Heart right ventricle (tissue), 16 donors: ENCODE results near the gene RIMBP2. TPM values are rescaled to one million over a fixed set of nuclear protein-coding genes. Genes with fewer than 3 reads are reported as not detected.
"Not testable (repeated sequence)": the region's sequence is repeated elsewhere in the genome, so short reads cannot be mapped to it uniquely, and the experiment has no call there.

Source experiments
- ATAC-seq, 8 donors: fragments of 200-7000 bp; cut with Tn5 transposase; one replicate each; pipeline ENCODE4 v1.9.1; 2020; ENCODE audit warnings: mild to moderate bottlenecking in 8 of 8, moderate library complexity in 8 of 8, moderate number of reproducible peaks in 1 of 8
- DNase-seq, 2 donors: peaks; one replicate each; pipeline ENCODE4 v3.0.0-alpha.2; 2020
- H3K27ac ChIP-seq, 10 donors: fragments of 200-600 bp; sonication (generic) in 2 of 10; one replicate each; pipeline versions ENCODE4 v1.5.0 to v1.8.0; 2020 to 2022; ENCODE audit warnings: mild to moderate bottlenecking in 3 of 10
- H3K27me3 ChIP-seq, 7 donors: fragments of 200-600 bp; one replicate each; pipeline ENCODE4 v1.8.0; 2021 to 2022; ENCODE audit warnings: mild to moderate bottlenecking in 2 of 7
- H3K36me3 ChIP-seq, 9 donors: fragments of 200-600 bp; sonication (generic) in 1 of 9; one replicate each; pipeline versions ENCODE4 v1.5.0 to v1.8.0; 2020 to 2022; ENCODE audit warnings: mild to moderate bottlenecking in 2 of 9
- H3K4me1 ChIP-seq, 9 donors: fragments of 200-600 bp; sonication (generic) in 1 of 9; one replicate each; pipeline versions ENCODE4 v1.5.0 to v1.8.0; 2020 to 2022; ENCODE audit warnings: mild to moderate bottlenecking in 4 of 9
- H3K4me3 ChIP-seq, 10 donors: fragments of 200-600 bp; sonication (generic) in 2 of 10; one replicate each; pipeline versions ENCODE4 v1.5.0 to v1.8.0; 2020 to 2022; ENCODE audit warnings: mild to moderate bottlenecking in 7 of 10, moderate library complexity in 2 of 10
- H3K9me3 ChIP-seq, 11 donors: fragments of 200-600 bp in 10 of 11; sonication (generic) in 2 of 11; one replicate each; pipeline versions ENCODE4 v1.5.0 to v1.8.0; 2013 to 2022; ENCODE audit warnings: mild to moderate bottlenecking in 2 of 11, control low read depth in 1 of 11, moderate library complexity in 1 of 11
- CTCF ChIP-seq, 9 donors: fragments of 200-600 bp; sonication (generic) in 2 of 9; IDR thresholded peaks; one replicate each; pipeline versions ENCODE4 v1.5.0 to v1.8.0; 2021 to 2022; ENCODE audit warnings: antibody characterized with exemption in 9 of 9, mild to moderate bottlenecking in 5 of 9, moderate library complexity in 1 of 9
- WGBS, 2 donors: extraction: QIAGEN DNeasy Blood & Tissue Kit; methylation state at CpG; one replicate each; pipeline ENCODE4 v1.1.7; 2013; ENCODE audit warnings: inconsistent platforms in 1 of 2; 5-methylcytosine and 5-hydroxymethylcytosine counted together
- intact Hi-C, 10 donors: fragments of 100-400 bp; cut with DNase I; formaldehyde crosslinking; loops; one replicate each; pipeline versions ENCODE4 v1.11.1 to v1.14.2; 2022
- polyA plus RNA-seq, 2 donors: library from polyadenylated mRNA; stranded (reverse); fragments of 200-250 nt; gene quantifications; one replicate each; pipeline ENCODE4 v1.2.3, GENCODE V29; 2013
- total RNA-seq, 10 donors: library from RNA; stranded (reverse); fragmentation: NEBNext Ultra II Directional in 3 of 10; extraction: Animal tissue kit (Norgen Biotek cat#: 25700) in 3 of 10; gene quantifications; one replicate each; pipeline versions ENCODE4 v1.2.1 to v1.2.4, GENCODE V29; 2021 to 2023
- donor health status: Arrhythmogenic right ventricular cardiomyopathy.
- donor health status: ischemic (EF 13 %, LVEDD 7.1; RV severe dilation, severe dysfunction).
- donor health status: healthy with polysubstance abuse.
- donor health status: DM: no; HTN: yes; CAD: no.
- donor health status: DM: no; HTN: no; CAD: no.
- donor health status: ischemic (EF 25% LVEDD 6.9; RV normal size, moderate dysfunction).
- donor health status: ischemic (EF 25% LVEDD 5.7; RV mildly dilated, moderate dysfunction).
- donor health status: healthy.
- donor health status: DM: yes; HTN: yes; CAD: no.
- donor health status: Ischemic cardiomyopathy.
- donor health status: ischemic (EF 35%, LVEDD 5.7; RV mildly dilated, moderate dysfunction).
- donor health status: nonischemic (EF 11% LVEDD 7.7; RV severe dilation, severe dysfunction).
- donor health status: DM: yes; HTN: yes; CAD: no.
- donor health status: PGD.
- donor health status: ischemic (EF 29% LVEDD 5.4; RV normal size, mild dysfunction).
- donor health status: nonischemic (EF 23%, LVEDD 6.1; RV moderate dilation, normal function).

Gene RIMBP2
- total and polyA plus RNA-seq, 12 donors: 0.01 to 0.17 (median 0.05) TPM; not detected in 9

- Histone ChIP-seq H3K9me3 (no peaks in the 10 kb centered on the region), H3K4me1 (no peaks in the 10 kb centered on the region), H3K36me3 (no peaks in the 10 kb centered on the region), H3K27me3 (peaks cover 0 to 19% (median 0%) of the 10 kb centered on the region in 7 donors), H3K4me3 (no peak overlapping the region), H3K27ac (no peak overlapping the region)
- ATAC-seq (no peak), DNase-seq (no peak)
- no peak for TF ChIP-seq CTCF (IDR thresholded peaks at IDR 0.05)
- WGBS, 2 donors: 55 to 66% methylated on average over 7 of the region's 7 CpGs
- intact Hi-C loops: no loop called here
These were observed 19.6 kb downstream of the RIMBP2 start for GRCh38 chr12:130696379-130697100.

- TF ChIP-seq CTCF (IDR thresholded peaks at IDR 0.05): no peak
- Histone ChIP-seq H3K27ac (no peak overlapping the region), H3K4me3 (no peak overlapping the region), H3K36me3 (no peaks in the 10 kb centered on the region), H3K9me3 (no peaks in the 10 kb centered on the region), H3K4me1 (no peaks in the 10 kb centered on the region), H3K27me3 (peaks cover 0 to 30% (median under 1%) of the 10 kb centered on the region in 7 donors)
- intact Hi-C loops: no loop called here
- WGBS, 2 donors: 61 to 71% methylated on average over 6 of the region's 6 CpGs
- DNase-seq (no peak), ATAC-seq (no peak)
These were observed 21.0 kb downstream of the RIMBP2 start for GRCh38 chr12:130695061-130695460.

GRCh38 chr12:130689408-130690405, 26.4 kb downstream of the RIMBP2 start:
- H3K9me3 ChIP-seq: no peaks in the 10 kb centered on the region
- no peak for ATAC-seq
- H3K4me3 ChIP-seq: no peak overlapping the region
- intact Hi-C loops: no loop called here
- no peak for DNase-seq
- TF ChIP-seq CTCF (IDR thresholded peaks at IDR 0.05): no peak
- no peak overlapping the region for H3K27ac ChIP-seq
- WGBS, 2 donors: 86 to 90% methylated on average over 24 of the region's 24 CpGs
- H3K4me1 ChIP-seq: no peaks in the 10 kb centered on the region
- H3K36me3 ChIP-seq: no peaks in the 10 kb centered on the region
- H3K27me3 ChIP-seq: peaks cover 0 to 54% (median 38%) of the 10 kb centered on the region in 7 donors

GRCh38 chr12:130688999-130689398, 27.1 kb downstream of the RIMBP2 start:
- H3K4me3 ChIP-seq, H3K27ac ChIP-seq, DNase-seq, ATAC-seq, H3K4me1 ChIP-seq, intact Hi-C loops, H3K36me3 ChIP-seq, H3K9me3 ChIP-seq: not testable (repeated sequence)
- WGBS, 2 donors: 86 to 92% methylated on average over 16 of the region's 16 CpGs
- peaks cover 0 to 61% (median 43%) of the 10 kb centered on the region in 7 donors for H3K27me3 ChIP-seq
